ENCODE results near the gene SLIT3. TPM values are rescaled to one million over a fixed set of nuclear protein-coding genes. Genes with fewer than 3 reads are reported as not detected.

Gene SLIT3
- total and polyA plus RNA-seq, 2 donors (not counting 3 experiments of a cell fraction or from before 2014, with no cell fraction given), result 0.90 to 1.0 TPM

- TF ChIP-seq CTCF (IDR thresholded peaks at IDR 0.05; ENCODE audit: extremely low read depth in 1 of 2, insufficient read depth in 1 of 2, low read depth in 1 of 2, low read length in 2 of 2) (no peak), JUN (IDR thresholded peaks at IDR 0.05; ENCODE audit: borderline replicate concordance, insufficient read depth, insufficient read length, low read depth) (no peak), POLR2A (IDR thresholded peaks at IDR 0.05; ENCODE audit: low read depth, low read length) (no peak), POLR2AphosphoS5 (IDR thresholded peaks at IDR 0.05; ENCODE audit: insufficient read depth, low read depth, low read length) (no peak), FOS (IDR thresholded peaks at IDR 0.05; ENCODE audit: borderline replicate concordance, insufficient read depth, low read length) (no peak), MYC (IDR thresholded peaks at IDR 0.05; ENCODE audit: low read depth, low read length) (no peak), EZH2 (IDR thresholded peaks at IDR 0.05; ENCODE audit: borderline replicate concordance, low read depth, low read length, severe bottlenecking) (no peak), GATA2 (IDR thresholded peaks at IDR 0.05; ENCODE audit: insufficient read depth, insufficient read length, low read depth, low read length) (no peak), MAX (IDR thresholded peaks at IDR 0.05; ENCODE audit: insufficient read depth, insufficient read length) (no peak)
- no peak overlapping the region for H3K27ac ChIP-seq (ENCODE audit: insufficient read depth, low read depth, low read length)
- no peak overlapping the region for H3K4me2 ChIP-seq (ENCODE audit: insufficient read depth, low read length)
- H3K9me3 ChIP-seq (replicated peaks; ENCODE audit: control insufficient read depth, insufficient read depth, low read length), result no peaks in the 10 kb centered on the region
- no peak overlapping the region for H3K9ac ChIP-seq (replicated peaks; ENCODE audit: extremely low read depth, insufficient read depth, low read length)
- H3K4me3 ChIP-seq (replicated peaks in 1 of 3; ENCODE audit: insufficient read depth in 1 of 3, low read depth in 1 of 3, low read length in 3 of 3), result no peak overlapping the region
- no peaks in the 10 kb centered on the region for H4K20me1 ChIP-seq (replicated peaks; ENCODE audit: control insufficient read depth, extremely low read depth, insufficient read depth, low read length)
- H3K79me2 ChIP-seq (ENCODE audit: control insufficient read depth, insufficient read depth, low read length), result no peaks in the 10 kb centered on the region
- BruUV-seq (replicated peaks), result no TSS peak
- no peaks in the 10 kb centered on the region for H3K9me1 ChIP-seq (replicated peaks; ENCODE audit: control insufficient read depth, extremely low read depth, insufficient read depth, low read length)
- H3K4me1 ChIP-seq (ENCODE audit: control insufficient read depth, extremely low read depth, insufficient read depth, low read length), result no peaks in the 10 kb centered on the region
- H3K36me3 ChIP-seq (ENCODE audit: control insufficient read depth in 2 of 2, extremely low read depth in 1 of 2, insufficient read depth in 2 of 2, low read length in 2 of 2), result no peaks in the 10 kb centered on the region
- peak; percentile 12 for DNase-seq (ENCODE audit: low read depth, low spot score)
- H2AFZ ChIP-seq (ENCODE audit: low read depth, low read length), result no peak overlapping the region
- ChIA-PET POLR2A (no interaction called here), CTCF (no interaction called here)
- no peak for FAIRE-seq
- intact Hi-C loops (cut with micrococcal nuclease), result no loop called here
- no peaks in the 10 kb centered on the region for H3K27me3 ChIP-seq (ENCODE audit: control insufficient read depth in 2 of 2, insufficient read depth in 2 of 2, low read length in 2 of 2)
- dilution Hi-C loops (cut with MboI; ENCODE audit: extremely low pct_ligation_motif_present, low sequenced_read_pairs), result no loop called here
Measured at GRCh38 chr5:169242175-169242848, 58.6 kb downstream of the SLIT3 start.
